Psoas muscle (tissue), 8 donors: ENCODE measurements around the gene TIFAB. TPM values are rescaled to one million over a fixed set of nuclear protein-coding genes. Genes with fewer than 3 reads are reported as not detected.

Source experiments
- ATAC-seq, 4 donors: fragments of 200-7000 bp; cut with Tn5 transposase; one replicate each; pipeline ENCODE4 v1.9.1; 2020; ENCODE audit warnings: moderate library complexity in 3 of 4, mild to moderate bottlenecking in 2 of 4
- DNase-seq, 2 donors: peaks; one replicate each; pipeline ENCODE4 v3.0.0-alpha.2; 2020
- H3K27ac ChIP-seq: fragments of 200-600 bp; one replicate; pipeline ENCODE4 v1.8.0; 2022
- H3K27me3 ChIP-seq, 3 donors: fragments of 200-600 bp in 1 of 3; one replicate each; pipeline versions ENCODE4 v1.6.1 to v1.8.0; 2013 to 2022; ENCODE audit warnings: low read length in 2 of 3, mild to moderate bottlenecking in 2 of 3, moderate library complexity in 1 of 3; ENCODE audit not compliant: insufficient read depth in 3 of 3
- H3K36me3 ChIP-seq, 2 donors: fragments of 200-600 bp in 1 of 2; one replicate each; pipeline versions ENCODE4 v1.6.1 to v1.8.0; 2013 to 2022; ENCODE audit warnings: low read depth in 1 of 2, mild to moderate bottlenecking in 1 of 2, moderate library complexity in 1 of 2; ENCODE audit not compliant: insufficient read depth in 1 of 2
- H3K4me1 ChIP-seq: fragments of 200-600 bp; one replicate; pipeline ENCODE4 v1.8.0; 2022
- H3K4me3 ChIP-seq: fragments of 200-600 bp; one replicate; pipeline ENCODE4 v1.8.0; 2022; ENCODE audit warnings: mild to moderate bottlenecking
- H3K9me3 ChIP-seq: fragments of 200-600 bp; one replicate; pipeline ENCODE4 v1.8.0; 2022
- WGBS, 3 donors: extraction: QIAGEN DNeasy Blood & Tissue Kit; methylation state at CpG; one replicate each; pipeline versions ENCODE4 v1.1.6 to v1.1.7; 2013; 5-methylcytosine and 5-hydroxymethylcytosine counted together
- intact Hi-C, 2 donors: fragments of 100-400 bp; cut with DNase I; formaldehyde crosslinking; loops; one replicate each; pipeline versions ENCODE4 v1.11.0 to v1.14.2; 2022
- polyA plus RNA-seq, 3 donors: library from polyadenylated mRNA; stranded (reverse); fragments of 200-250 nt; gene quantifications; one replicate each; pipeline ENCODE4 v1.2.3, GENCODE V29; 2013
- total RNA-seq, 4 donors: library from RNA; stranded (reverse); fragmentation: NEBNext Ultra II Directional in 2 of 4; extraction: Animal tissue kit (Norgen Biotek cat#: 25700) in 2 of 4; gene quantifications; one replicate each; pipeline versions ENCODE4 v1.2.1 to v1.2.4, GENCODE V29; 2021 to 2023
- TF ChIP-seq, protein P1 (sequence below): fragments of 200-600 bp; IDR thresholded peaks from one replicate; pipeline ENCODE4 v1.8.0; 2022; ENCODE audit warnings: antibody characterized with exemption
- donor health status: healthy with polysubstance abuse.
- donor health status: DM: no; HTN: no; CAD: no; lungs with moderate emphysema.
- donor health status: Bipolar disorder and iron deficiency.
- donor health status: healthy.
- donor health status: DM: yes; HTN: yes; CAD: no.
- donor health status: DM: no; HTN: no; CAD: no.
- donor health status: DM: no; HTN: no; CAD: no.
- donor health status: DM: yes; HTN: yes; CAD: no.

Gene TIFAB
- total and polyA plus RNA-seq, 7 donors: under 0.01 TPM; not detected in 6

- TF ChIP-seq, protein P1, sequence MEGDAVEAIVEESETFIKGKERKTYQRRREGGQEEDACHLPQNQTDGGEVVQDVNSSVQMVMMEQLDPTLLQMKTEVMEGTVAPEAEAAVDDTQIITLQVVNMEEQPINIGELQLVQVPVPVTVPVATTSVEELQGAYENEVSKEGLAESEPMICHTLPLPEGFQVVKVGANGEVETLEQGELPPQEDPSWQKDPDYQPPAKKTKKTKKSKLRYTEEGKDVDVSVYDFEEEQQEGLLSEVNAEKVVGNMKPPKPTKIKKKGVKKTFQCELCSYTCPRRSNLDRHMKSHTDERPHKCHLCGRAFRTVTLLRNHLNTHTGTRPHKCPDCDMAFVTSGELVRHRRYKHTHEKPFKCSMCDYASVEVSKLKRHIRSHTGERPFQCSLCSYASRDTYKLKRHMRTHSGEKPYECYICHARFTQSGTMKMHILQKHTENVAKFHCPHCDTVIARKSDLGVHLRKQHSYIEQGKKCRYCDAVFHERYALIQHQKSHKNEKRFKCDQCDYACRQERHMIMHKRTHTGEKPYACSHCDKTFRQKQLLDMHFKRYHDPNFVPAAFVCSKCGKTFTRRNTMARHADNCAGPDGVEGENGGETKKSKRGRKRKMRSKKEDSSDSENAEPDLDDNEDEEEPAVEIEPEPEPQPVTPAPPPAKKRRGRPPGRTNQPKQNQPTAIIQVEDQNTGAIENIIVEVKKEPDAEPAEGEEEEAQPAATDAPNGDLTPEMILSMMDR: no peak
- Histone ChIP-seq H3K27ac (no peak overlapping the region), H3K27me3 (no peaks in the 10 kb centered on the region), H3K9me3 (no peaks in the 10 kb centered on the region), H3K4me3 (no peak overlapping the region), H3K36me3 (no peaks in the 10 kb centered on the region), H3K4me1 (peaks cover 4% of the 10 kb centered on the region)
- WGBS, 3 donors: 81 to 92% (median 91%) methylated on average over 9 of the region's 9 CpGs
- intact Hi-C loops: no loop called here
- ATAC-seq: no peak
- DNase-seq: no peak
These were observed 5.9 kb downstream of the TIFAB start for GRCh38 chr5:135446206-135446605.

DNA sequence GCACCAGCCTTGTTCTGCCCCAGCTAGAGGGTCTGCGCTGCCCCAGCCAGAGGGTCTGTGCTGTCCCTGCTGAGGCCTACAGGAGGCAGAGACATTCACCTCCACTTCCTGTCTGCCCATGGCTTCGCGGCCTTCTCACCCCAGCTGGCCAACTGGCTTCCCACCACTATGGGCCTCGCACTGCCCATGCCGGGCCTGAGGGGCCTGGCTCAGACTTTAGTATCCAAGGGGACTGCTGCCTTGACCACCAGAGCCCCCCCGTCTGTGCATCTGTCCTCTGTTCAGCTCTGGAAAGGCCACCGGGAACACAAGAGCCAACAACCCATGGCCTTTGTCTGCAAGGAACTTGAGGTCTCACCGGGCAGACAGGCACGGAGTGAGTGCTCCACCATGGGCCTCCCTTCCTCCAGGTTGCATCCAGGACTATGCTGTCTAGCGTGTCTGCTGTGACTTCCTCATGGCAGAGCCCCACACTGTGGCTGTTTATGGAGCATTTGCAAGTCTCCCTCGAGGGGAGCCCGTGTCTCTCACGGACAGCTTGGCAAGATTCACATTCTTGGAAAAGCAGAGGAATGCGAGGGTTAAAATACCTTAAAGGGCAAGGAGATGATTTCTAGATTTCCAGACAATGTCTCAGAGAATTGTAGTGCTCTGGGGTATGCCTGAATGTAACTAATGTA, 6.7 kb downstream of the TIFAB start:
- Histone ChIP-seq H3K27ac (no peak overlapping the region), H3K4me3 (no peak overlapping the region), H3K4me1 (peaks cover 4% of the 10 kb centered on the region), H3K9me3 (no peaks in the 10 kb centered on the region), H3K36me3 (no peaks in the 10 kb centered on the region), H3K27me3 (no peaks in the 10 kb centered on the region)
- intact Hi-C loops: no loop called here
- ATAC-seq: no peak
- no peak for DNase-seq
- TF ChIP-seq, protein P1: no peak
- 85 to 90% (median 88%) methylated on average over 14 of the region's 14 CpGs for WGBS, 3 donors

- H3K4me3 ChIP-seq: no peak overlapping the region
- ATAC-seq (no peak), DNase-seq (no peak)
- WGBS, 3 donors: 84 to 91% (median 90%) methylated on average over 6 of the region's 6 CpGs
- no peak overlapping the region for H3K27ac ChIP-seq
- no peaks in the 10 kb centered on the region for H3K27me3 ChIP-seq
- H3K9me3 ChIP-seq: no peaks in the 10 kb centered on the region
- TF ChIP-seq, protein P1: no peak
- intact Hi-C loops: no loop called here
- H3K36me3 ChIP-seq: no peaks in the 10 kb centered on the region
- H3K4me1 ChIP-seq: peaks cover 4% of the 10 kb centered on the region
These were observed 7.3 kb downstream of the TIFAB start for GRCh38 chr5:135444881-135445280.

- Histone ChIP-seq H3K9me3 (no peaks in the 10 kb centered on the region), H3K4me3 (no peak overlapping the region), H3K36me3 (no peaks in the 10 kb centered on the region), H3K27ac (no peak overlapping the region), H3K4me1 (peaks cover 4% of the 10 kb centered on the region), H3K27me3 (no peaks in the 10 kb centered on the region)
- ATAC-seq (no peak), DNase-seq (no peak)
- intact Hi-C loops: no loop called here
- 87 to 90% (median 90%) methylated on average over 13 of the region's 13 CpGs for WGBS, 3 donors
- TF ChIP-seq, protein P1: no peak
These were observed 7.8 kb downstream of the TIFAB start for GRCh38 chr5:135444360-135444759.
